Adrenal gland (tissue), 5 donors: ENCODE data around the gene CCDC167.

ENCODE experiments used
- CTCF ChIP-seq, 6 experiments: fragments of 450-650 bp in 4 of 6; fragments of 200-600 bp in 2 of 6; sonication (generic) in 1 of 6; IDR thresholded peaks; 1 replicate in 5 of 6; 2 replicates in 1 of 6; pipeline versions ENCODE4 v1.5.1 to v1.8.0; 2016 to 2021; ENCODE audit warnings: antibody characterized with exemption in 6 of 6, mild to moderate bottlenecking in 2 of 6, moderate library complexity in 1 of 6
- POLR2A ChIP-seq, 2 donors: fragments of 450-650 bp; IDR thresholded peaks; one replicate each; pipeline ENCODE4 v1.6.1; 2017; ENCODE audit warnings: antibody characterized with exemption in 2 of 2, mild to moderate bottlenecking in 2 of 2, moderate library complexity in 1 of 2
- donor health status: DM: no; HTN: no; CAD: no.

GRCh38 chr6:37525460-37526357, 26.0 kb upstream of the CCDC167 start:
- TF ChIP-seq POLR2A (IDR thresholded peaks at IDR 0.05) (no peak), CTCF (IDR thresholded peaks at IDR 0.05) (no peak)
